Measurements from ENCODE around the gene DZIP3.

DZIP3 gene

GRCh38 chr3:108564564-108564963 lies 25.0 kb upstream of the DZIP3 start (continued):
- no peak for TF ChIP-seq OSR1 (CRISPR knock-in tag; IDR thresholded peaks at IDR 0.05)

DNA sequence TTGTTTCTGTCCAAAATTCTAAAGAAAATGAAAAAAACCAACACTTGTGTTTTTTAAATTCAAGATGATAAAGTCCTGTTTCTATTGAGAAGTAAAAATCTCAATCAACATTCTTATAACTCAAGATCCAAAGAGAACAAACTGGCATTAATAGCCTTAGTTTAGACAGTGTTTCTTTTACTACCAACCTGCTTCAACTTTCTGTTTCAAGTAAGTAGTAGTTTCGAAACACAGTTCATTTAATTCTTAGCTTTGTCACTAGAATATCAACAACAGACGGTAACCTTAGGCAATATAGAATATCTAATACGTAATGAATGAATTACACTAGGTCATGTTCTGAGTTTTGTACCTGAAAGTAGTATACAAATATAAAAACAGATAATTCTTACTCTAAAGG lies 24.0 kb upstream of the DZIP3 start:
- ATAC-seq = no peak
- no peak for TF ChIP-seq POU6F1 (CRISPR knock-in tag; IDR thresholded peaks at IDR 0.05; ENCODE audit: borderline replicate concordance, low read depth)
- no peak for TF ChIP-seq PPARA (CRISPR knock-in tag; IDR thresholded peaks at IDR 0.05; ENCODE audit: borderline replicate concordance)
- TF ChIP-seq GLIS3 (CRISPR knock-in tag; IDR thresholded peaks at IDR 0.05) = no peak
- TF ChIP-seq BACH2 (CRISPR knock-in tag; IDR thresholded peaks at IDR 0.05; ENCODE audit: borderline replicate concordance) = no peak
- TF ChIP-seq, protein P1, sequence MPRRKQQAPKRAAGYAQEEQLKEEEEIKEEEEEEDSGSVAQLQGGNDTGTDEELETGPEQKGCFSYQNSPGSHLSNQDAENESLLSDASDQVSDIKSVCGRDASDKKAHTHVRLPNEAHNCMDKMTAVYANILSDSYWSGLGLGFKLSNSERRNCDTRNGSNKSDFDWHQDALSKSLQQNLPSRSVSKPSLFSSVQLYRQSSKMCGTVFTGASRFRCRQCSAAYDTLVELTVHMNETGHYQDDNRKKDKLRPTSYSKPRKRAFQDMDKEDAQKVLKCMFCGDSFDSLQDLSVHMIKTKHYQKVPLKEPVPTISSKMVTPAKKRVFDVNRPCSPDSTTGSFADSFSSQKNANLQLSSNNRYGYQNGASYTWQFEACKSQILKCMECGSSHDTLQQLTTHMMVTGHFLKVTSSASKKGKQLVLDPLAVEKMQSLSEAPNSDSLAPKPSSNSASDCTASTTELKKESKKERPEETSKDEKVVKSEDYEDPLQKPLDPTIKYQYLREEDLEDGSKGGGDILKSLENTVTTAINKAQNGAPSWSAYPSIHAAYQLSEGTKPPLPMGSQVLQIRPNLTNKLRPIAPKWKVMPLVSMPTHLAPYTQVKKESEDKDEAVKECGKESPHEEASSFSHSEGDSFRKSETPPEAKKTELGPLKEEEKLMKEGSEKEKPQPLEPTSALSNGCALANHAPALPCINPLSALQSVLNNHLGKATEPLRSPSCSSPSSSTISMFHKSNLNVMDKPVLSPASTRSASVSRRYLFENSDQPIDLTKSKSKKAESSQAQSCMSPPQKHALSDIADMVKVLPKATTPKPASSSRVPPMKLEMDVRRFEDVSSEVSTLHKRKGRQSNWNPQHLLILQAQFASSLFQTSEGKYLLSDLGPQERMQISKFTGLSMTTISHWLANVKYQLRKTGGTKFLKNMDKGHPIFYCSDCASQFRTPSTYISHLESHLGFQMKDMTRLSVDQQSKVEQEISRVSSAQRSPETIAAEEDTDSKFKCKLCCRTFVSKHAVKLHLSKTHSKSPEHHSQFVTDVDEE (CRISPR knock-in tag; IDR thresholded peaks at IDR 0.05) = no peak
- TF ChIP-seq, protein P2, sequence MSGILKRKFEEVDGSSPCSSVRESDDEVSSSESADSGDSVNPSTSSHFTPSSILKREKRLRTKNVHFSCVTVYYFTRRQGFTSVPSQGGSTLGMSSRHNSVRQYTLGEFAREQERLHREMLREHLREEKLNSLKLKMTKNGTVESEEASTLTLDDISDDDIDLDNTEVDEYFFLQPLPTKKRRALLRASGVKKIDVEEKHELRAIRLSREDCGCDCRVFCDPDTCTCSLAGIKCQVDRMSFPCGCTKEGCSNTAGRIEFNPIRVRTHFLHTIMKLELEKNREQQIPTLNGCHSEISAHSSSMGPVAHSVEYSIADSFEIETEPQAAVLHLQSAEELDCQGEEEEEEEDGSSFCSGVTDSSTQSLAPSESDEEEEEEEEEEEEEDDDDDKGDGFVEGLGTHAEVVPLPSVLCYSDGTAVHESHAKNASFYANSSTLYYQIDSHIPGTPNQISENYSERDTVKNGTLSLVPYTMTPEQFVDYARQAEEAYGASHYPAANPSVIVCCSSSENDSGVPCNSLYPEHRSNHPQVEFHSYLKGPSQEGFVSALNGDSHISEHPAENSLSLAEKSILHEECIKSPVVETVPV (CRISPR knock-in tag; IDR thresholded peaks at IDR 0.05) = no peak
- TF ChIP-seq ZNF565 (CRISPR knock-in tag; conservative IDR thresholded peaks at IDR 0.05; ENCODE audit: low read depth) = no peak
- no peak for TF ChIP-seq ESRRG (CRISPR knock-in tag; IDR thresholded peaks at IDR 0.05)
- no peak for TF ChIP-seq CREB5 (CRISPR knock-in tag; IDR thresholded peaks at IDR 0.05; ENCODE audit: low read depth)

GRCh38 chr3:108566599-108566998 lies 22.9 kb upstream of the DZIP3 start:
- TF ChIP-seq SNAI2 (CRISPR knock-in tag; IDR thresholded peaks at IDR 0.05) (no peak), ZNF8 (CRISPR knock-in tag; IDR thresholded peaks at IDR 0.05) (no peak), CREB5 (CRISPR knock-in tag; IDR thresholded peaks at IDR 0.05; ENCODE audit: low read depth) (no peak), ARNTL (CRISPR knock-in tag; IDR thresholded peaks at IDR 0.05; ENCODE audit: borderline replicate concordance, low read depth) (no peak)
- TF ChIP-seq, protein P3, sequence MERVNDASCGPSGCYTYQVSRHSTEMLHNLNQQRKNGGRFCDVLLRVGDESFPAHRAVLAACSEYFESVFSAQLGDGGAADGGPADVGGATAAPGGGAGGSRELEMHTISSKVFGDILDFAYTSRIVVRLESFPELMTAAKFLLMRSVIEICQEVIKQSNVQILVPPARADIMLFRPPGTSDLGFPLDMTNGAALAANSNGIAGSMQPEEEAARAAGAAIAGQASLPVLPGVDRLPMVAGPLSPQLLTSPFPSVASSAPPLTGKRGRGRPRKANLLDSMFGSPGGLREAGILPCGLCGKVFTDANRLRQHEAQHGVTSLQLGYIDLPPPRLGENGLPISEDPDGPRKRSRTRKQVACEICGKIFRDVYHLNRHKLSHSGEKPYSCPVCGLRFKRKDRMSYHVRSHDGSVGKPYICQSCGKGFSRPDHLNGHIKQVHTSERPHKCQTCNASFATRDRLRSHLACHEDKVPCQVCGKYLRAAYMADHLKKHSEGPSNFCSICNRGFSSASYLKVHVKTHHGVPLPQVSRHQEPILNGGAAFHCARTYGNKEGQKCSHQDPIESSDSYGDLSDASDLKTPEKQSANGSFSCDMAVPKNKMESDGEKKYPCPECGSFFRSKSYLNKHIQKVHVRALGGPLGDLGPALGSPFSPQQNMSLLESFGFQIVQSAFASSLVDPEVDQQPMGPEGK (CRISPR knock-in tag; IDR thresholded peaks at IDR 0.05; ENCODE audit: borderline replicate concordance) = no peak
- ATAC-seq = no peak

DNA sequence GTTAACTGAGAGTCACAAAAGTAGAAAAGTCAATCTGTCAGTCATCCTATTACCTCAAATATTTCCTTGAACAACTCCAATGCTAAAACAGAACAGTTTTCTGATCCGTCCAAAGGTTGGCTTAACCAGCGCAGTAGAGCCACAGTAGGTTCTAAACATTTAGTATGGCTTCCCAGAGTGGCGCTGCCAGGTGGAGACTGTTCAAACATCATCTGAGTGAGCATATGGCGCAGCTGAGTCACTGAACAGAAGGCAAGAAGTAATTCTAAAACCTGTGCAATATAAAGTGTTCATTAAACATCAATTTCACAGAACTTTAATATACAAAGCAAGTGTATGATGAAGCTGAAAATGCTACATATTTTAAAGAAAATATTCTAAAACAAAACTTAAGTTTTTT lies 20.2 kb upstream of the DZIP3 start:
- no peak for ATAC-seq
- no peak for TF ChIP-seq POU6F1 (CRISPR knock-in tag; IDR thresholded peaks at IDR 0.05; ENCODE audit: borderline replicate concordance, low read depth)
- TF ChIP-seq, protein P3 (CRISPR knock-in tag; IDR thresholded peaks at IDR 0.05; ENCODE audit: borderline replicate concordance) = no peak
- TF ChIP-seq, protein P1 (CRISPR knock-in tag; IDR thresholded peaks at IDR 0.05) = no peak
- no peak for TF ChIP-seq ZFP3 (CRISPR knock-in tag; IDR thresholded peaks at IDR 0.05)
- TF ChIP-seq ZC3H10 (CRISPR knock-in tag; IDR thresholded peaks at IDR 0.05) = no peak
- no peak for TF ChIP-seq TCF4 (CRISPR knock-in tag; IDR thresholded peaks at IDR 0.05; ENCODE audit: borderline replicate concordance)
- no peak for TF ChIP-seq CSDC2 (CRISPR knock-in tag; IDR thresholded peaks at IDR 0.05)
- no peak for TF ChIP-seq RARB (CRISPR knock-in tag; IDR thresholded peaks at IDR 0.05)
- no peak for TF ChIP-seq ESRRG (CRISPR knock-in tag; IDR thresholded peaks at IDR 0.05)
